KOPT-K1 (cell line): Measurements from ENCODE around the gene RBPJ.
"Not testable (repeated sequence)": the region's sequence is repeated elsewhere in the genome, so short reads cannot be mapped to it uniquely, and the experiment has no call there.

Source experiments
- H3K27ac ChIP-seq: fragments of 200-600 bp; sonication (generic); 2 replicates; pipeline ENCODE4 v1.5.1; 2016; ENCODE audit warnings: antibody characterized with exemption, mild to moderate bottlenecking, low read depth, low read length; ENCODE audit not compliant: poor library complexity, severe bottlenecking
- H3K36me3 ChIP-seq: fragments of 200-600 bp; sonication (generic); 2 replicates; pipeline ENCODE4 v1.5.1; 2017; ENCODE audit warnings: antibody characterized with exemption, mild to moderate bottlenecking, low read length, moderate library complexity; ENCODE audit not compliant: insufficient read depth
- H3K9me3 ChIP-seq: fragments of 200-600 bp; sonication (generic); 2 replicates; pipeline ENCODE4 v1.5.1; 2017; ENCODE audit warnings: antibody characterized with exemption, low read length, mild to moderate bottlenecking; ENCODE audit not compliant: insufficient read depth, poor library complexity, severe bottlenecking

The RBPJ gene

GRCh38 chr4:26296514-26296913 lies 24.3 kb upstream of the RBPJ start:
- no peaks in the 10 kb centered on the region for H3K9me3 ChIP-seq
- H3K36me3 ChIP-seq = no peaks in the 10 kb centered on the region
- H3K27ac ChIP-seq = no peak overlapping the region

DNA sequence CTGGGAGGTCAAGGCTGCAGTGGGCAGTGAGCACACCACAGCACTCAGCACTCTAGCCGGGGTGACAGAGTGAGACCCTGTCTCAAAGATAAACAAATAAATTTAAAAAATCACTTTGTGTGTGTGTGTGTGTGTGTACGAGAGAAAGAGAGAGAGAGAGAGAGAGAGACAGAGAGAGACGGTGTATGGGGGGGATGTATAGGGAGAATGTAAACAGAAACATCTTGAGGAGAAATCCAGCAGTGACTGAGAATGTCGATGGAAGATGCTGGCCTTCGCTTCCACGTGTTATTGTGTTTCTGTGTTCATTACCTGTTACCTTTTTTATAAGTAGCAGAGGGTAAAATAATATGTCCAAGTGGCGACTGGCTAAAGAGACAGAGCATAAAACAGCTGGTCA lies 23.6 kb upstream of the RBPJ start:
- Histone ChIP-seq H3K36me3 (no peaks in the 10 kb centered on the region), H3K27ac (no peak overlapping the region), H3K9me3 (no peaks in the 10 kb centered on the region)

DNA sequence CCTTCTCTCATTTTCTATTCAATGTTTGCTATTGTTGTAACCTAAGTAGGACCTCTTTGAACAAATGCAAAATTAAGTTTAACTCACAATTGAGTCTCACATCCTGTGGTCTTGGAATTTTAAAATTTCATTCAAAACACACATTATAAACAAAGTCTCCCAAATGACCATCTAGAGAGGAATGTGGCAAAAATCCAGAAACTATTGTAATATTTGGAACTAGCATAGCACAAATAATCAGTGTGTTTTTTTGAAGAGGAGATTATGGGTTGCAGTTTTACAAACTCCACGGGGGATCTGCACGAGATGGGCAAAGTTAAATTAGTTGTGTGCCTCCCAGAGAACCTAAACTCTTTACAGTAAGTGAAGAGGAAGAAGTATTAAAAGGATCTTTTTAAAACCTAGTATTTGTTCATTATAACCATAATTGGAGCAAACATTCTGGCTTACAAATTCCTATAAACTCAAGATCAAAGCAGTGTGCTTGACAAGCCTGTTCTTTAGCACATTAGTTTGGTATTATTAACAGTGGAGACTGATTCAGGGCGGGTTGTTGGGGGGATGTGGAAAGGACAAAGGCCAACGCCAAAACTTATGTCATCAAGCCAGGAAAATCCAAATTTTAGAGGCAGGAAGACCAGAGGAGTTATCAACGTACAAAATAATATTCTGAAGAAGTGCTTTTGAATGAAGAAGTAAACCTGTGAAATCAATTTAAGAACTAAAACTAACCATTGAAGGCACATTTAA lies 22.4 kb upstream of the RBPJ start:
- H3K27ac ChIP-seq = no peak overlapping the region
- no peaks in the 10 kb centered on the region for H3K9me3 ChIP-seq
- no peaks in the 10 kb centered on the region for H3K36me3 ChIP-seq

GRCh38 chr4:26299254-26299882 lies 21.4 kb upstream of the RBPJ start:
- H3K9me3 ChIP-seq = no peaks in the 10 kb centered on the region
- no peaks in the 10 kb centered on the region for H3K36me3 ChIP-seq
- H3K27ac ChIP-seq = no peak overlapping the region

- Histone ChIP-seq H3K27ac (no peak overlapping the region), H3K36me3 (no peaks in the 10 kb centered on the region)
These were observed 20.2 kb upstream of the RBPJ start for GRCh38 chr4:26300314-26301307.

GRCh38 chr4:26302031-26302899 lies 18.5 kb upstream of the RBPJ start:
- H3K9me3 ChIP-seq = no peaks in the 10 kb centered on the region
- H3K27ac ChIP-seq = no peak overlapping the region
- no peaks in the 10 kb centered on the region for H3K36me3 ChIP-seq

More at GRCh38 chr4:26300314-26301307, 20.2 kb upstream of the RBPJ start:
- H3K9me3 ChIP-seq = no peaks in the 10 kb centered on the region

DNA sequence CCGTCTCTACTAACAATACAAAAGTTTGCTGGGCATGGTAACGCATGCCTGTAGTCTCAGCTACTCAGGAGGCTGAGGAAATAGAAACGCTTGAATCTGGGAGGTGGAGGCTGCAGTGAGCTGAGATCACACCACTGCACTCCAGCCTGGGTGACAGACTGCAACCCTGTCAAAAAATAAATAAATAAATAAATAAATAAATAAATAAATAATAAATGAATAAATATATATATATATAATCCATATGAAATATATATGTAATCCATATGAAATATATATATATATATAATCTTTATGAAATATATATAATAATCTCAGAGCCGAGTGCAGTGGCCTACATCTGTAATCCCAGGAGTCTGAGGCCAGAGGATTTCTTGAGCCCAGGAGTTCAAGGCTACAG lies 17.8 kb upstream of the RBPJ start:
- H3K27ac ChIP-seq = no peak overlapping the region
- H3K9me3 ChIP-seq = no peaks in the 10 kb centered on the region
- H3K36me3 ChIP-seq = no peaks in the 10 kb centered on the region

- Histone ChIP-seq H3K36me3 (no peaks in the 10 kb centered on the region), H3K27ac (no peak overlapping the region), H3K9me3 (no peaks in the 10 kb centered on the region)
These were observed 13.6 kb upstream of the RBPJ start for GRCh38 chr4:26307037-26307800.

DNA sequence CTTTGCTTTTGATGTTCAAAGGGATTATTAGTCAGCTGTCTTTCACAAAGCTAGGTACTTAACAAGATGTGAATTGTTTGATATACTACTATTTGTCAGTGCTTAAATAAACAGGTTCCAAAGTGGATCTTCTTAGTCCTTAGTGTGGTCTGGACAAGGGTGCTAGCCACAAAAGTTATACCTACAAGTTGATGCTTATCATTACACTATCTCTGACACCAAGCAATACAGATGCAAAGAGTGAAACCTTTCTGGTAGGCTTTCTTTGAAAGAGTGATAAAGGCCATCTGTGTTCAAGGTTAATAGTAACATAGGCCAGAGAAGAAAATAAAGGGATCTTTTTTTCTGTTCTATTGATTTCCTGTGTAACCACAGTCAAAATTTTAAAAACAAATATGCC lies 12.2 kb upstream of the RBPJ start:
- Histone ChIP-seq H3K9me3 (no peaks in the 10 kb centered on the region), H3K27ac (no peak overlapping the region), H3K36me3 (no peaks in the 10 kb centered on the region)

GRCh38 chr4:26310264-26310663 lies 10.6 kb upstream of the RBPJ start:
- peaks cover 9% of the 10 kb centered on the region for H3K9me3 ChIP-seq
- H3K27ac ChIP-seq = no peak overlapping the region
- H3K36me3 ChIP-seq = no peaks in the 10 kb centered on the region

DNA sequence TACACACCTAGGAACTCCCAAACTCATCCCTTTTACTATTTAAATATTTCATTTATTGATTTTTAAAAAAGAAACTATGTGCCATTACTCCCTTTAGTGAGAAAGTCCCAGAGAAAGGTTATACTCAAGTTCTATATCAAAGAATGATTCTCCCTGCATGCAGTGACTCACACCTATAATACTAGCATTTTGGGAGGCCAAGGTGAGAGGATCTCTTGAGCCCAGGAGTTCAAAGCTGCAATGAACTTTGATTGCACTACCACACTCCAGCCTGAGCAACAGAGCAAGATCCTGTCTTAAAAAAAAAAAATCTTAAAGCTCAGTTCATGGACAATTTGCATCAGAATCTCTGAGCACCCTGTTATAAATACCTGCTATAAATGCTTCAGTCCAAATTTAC lies 9.2 kb upstream of the RBPJ start:
- no peak overlapping the region for H3K27ac ChIP-seq
- peaks cover 16% of the 10 kb centered on the region for H3K9me3 ChIP-seq

DNA sequence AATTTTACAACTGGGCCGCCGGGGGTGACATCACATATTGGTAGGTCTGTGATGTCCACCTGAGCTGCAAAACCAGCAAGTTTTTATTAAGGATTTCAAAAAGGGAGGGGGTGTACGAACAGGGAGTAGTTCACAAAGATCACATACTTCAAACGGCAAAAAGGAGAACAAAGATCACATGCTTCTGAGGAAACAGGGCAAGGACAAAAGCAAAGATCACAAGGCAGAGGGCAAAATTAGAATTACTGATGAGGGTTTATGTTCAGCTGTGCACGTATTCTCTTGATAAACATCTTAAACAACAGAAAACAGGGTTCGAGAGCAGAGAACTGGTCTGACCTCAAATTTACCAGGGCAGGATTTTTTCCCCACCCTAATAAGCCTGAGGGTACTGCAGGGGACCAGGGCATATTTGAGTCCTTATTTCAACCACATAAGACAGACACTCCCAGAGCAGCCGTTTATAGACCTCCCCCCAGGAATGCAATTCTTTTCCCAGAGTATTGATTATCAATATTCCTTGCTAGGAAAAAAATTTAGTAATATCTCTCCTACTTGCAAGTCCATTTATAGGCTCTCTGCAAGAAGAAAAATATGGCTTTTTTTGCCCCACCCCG lies 5.4 kb upstream of the RBPJ start:
- H3K27ac ChIP-seq, H3K36me3 ChIP-seq: not testable (repeated sequence)
- H3K9me3 ChIP-seq = peaks cover 16% of the 10 kb centered on the region

More for the DNA sequence above, 9.2 kb upstream of the RBPJ start:
- no peaks in the 10 kb centered on the region for H3K36me3 ChIP-seq

DNA sequence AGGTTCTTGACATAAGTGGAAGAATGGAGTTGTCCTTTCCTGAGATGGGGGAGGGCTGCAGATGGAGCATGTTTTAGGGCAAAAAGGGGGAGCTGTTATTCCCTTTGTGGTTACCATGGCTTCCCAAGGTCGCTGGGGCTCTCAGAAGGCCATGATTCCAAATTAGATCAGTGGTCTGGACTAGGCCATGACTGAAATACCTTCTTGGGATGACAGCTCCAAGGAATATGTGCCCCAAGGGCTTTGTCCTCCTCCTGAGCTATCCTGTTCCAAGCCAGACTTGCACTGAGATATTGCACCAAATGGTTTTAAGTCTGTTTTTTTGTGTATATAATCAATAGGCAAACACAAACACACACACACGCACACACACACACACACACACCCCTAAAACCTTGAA lies 3.0 kb upstream of the RBPJ start:
- Histone ChIP-seq H3K36me3 (no peaks in the 10 kb centered on the region), H3K27ac (no peak overlapping the region), H3K9me3 (peaks cover 16% of the 10 kb centered on the region)
